Left renal pelvis (tissue), 4 donors: ENCODE results near the gene KRT7. TPM values are rescaled to one million over a fixed set of nuclear protein-coding genes. Genes with fewer than 3 reads are reported as not detected.
"Not testable (repeated sequence)": the region's sequence is repeated elsewhere in the genome, so short reads cannot be mapped to it uniquely, and the experiment has no call there.

Experiments used
- DNase-seq, 4 donors: peaks; one replicate each; pipeline ENCODE4 v3.0.0-alpha.2; 2013; ENCODE audit warnings: low read depth in 4 of 4, low spot score in 3 of 4
- polyA plus RNA-seq, 4 donors: library from polyadenylated mRNA; unstranded; fragments of 120-200 nt; gene quantifications; one replicate each; pipeline ENCODE4 v1.2.1, GENCODE V29; 2013; ENCODE audit not compliant: insufficient read length in 4 of 4

The KRT7 gene
- polyA plus RNA-seq, 4 donors, result 2.4 to 127 (median 83.6) TPM

DNA sequence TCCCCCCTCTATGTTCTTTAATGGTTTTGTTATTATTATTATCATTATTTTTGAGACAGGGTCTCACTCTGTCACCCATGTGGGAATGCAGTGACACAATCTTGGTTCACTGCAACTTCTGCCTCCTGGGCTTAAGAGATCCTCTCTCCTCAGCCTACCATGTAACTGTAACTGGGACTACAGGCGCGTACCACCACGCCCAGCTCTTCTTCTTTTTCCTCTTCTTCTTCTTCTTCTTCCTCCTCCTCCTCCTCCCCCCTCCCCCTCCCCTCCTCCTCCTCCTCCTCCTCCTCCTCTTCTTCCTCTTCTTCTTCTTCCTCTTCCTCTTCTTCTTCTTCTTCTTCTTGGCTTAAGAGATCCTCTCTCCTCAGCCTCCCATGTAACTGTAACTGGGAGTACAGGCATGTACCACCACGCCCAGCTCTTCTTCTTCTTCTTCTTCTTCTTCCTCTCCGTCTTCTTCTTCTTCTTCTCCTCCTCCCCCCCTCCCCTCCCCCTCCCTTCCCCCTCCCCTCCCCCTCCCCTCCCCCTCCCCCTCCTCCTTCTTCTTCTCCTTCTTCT is 5.4 kb upstream of the KRT7 start:
- no peak for DNase-seq

DNA sequence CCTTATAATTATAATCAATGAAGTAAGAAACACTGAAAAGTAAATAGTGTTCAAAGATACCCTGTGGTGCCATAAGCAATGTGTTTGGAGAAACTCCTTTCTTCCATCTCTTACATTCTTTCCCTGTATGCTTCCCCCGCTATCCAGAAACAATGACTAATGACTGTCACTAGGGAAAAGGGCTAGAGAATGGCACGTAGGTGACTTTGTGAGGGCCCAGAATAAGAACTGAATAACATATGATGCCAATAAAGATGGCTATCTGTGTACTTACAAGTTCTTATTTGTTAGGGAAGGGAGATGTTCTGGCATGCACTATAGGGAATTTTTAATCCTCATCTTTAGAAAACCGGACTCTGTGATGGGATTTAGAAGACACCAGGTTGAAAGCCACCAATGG is 4.7 kb upstream of the KRT7 start:
- no peak for DNase-seq

DNA sequence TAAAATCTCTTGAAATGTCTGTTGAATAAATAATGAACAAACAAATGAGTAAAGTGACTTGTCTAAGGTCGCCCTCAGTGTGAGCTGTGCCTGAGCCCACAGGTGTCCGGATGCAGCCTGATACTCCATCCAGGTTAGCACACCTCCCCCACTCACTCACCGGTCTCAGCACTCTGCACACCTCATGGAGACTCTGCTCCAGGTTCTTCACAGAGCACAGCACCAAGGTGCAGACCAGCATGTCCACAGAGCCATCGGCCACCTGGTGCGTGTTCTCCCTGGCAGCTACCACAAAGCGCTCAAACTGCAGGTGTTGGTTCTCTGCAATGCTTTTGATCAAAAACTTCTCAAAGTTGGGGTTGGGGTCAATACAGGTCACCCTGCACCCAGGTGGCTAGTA is 4.1 kb upstream of the KRT7 start:
- no peak for DNase-seq

DNA sequence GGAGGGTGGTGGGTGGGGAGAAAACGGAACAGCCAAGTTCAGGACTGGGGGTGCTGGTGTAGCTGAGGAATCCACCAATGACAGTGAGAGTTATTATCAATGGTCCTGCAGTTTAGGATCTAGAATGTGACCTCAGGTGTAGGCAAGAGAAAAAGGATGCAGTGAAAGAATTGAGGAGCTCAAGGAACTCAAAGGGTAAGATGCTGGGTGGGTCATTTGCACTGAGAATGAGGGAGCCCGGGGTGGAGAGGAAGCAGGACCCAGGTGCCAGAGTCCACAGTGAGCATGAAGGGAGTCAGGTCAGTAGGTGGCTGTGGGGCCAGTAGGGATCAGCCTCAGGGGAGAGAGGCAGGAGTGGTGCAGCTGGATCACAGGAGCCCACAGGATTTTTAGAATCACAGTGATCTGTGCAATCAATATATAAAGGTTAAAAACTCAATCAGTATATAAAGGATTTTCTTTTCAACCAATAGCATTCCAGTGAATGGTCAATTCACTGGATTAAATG is 3.2 kb upstream of the KRT7 start:
- no peak for DNase-seq

DNA sequence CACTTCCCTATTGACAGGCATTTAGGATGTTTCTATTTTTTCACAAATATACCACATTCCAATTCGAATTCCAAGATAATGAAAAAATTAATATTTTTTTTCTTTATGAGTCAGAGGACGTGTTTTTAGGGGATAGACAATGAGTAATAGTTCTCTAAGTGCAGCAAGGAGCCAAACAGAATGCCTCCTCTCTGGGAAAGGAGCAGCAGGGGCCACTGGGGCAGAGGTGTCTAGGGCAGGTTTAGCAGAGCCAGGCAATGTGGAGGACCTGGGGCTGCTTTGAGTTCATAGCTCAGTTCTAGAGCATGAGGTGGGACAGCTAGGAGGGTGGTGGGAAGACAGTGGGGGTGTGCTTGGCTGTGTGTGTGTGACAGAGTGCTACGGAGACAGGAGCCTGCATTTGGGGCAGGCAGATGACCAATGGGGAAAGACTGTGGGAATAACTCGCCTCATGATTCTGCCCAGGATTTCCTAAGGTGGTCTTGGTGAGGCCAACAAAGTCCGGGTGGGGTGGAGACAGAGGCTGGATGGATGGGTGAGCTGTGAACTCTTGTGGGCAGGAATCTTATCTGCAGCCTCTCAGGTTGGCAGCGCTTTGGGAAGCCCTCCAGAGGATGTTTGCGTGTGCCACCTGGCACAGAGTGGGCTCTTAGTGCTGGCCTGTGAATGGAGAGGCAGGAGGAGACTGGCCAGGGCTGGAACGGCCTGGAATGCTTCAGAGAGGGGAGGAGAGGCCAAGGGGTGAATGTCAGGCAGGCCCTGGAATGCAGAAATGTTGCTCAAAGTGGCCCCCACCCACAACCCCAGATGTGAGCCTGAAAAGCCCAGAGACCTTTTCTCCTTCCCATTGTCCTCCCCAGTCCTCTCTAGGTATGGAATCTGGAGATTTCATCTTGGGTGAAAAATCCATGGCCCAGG is 2.4 kb upstream of the KRT7 start:
- no peak for DNase-seq

DNA sequence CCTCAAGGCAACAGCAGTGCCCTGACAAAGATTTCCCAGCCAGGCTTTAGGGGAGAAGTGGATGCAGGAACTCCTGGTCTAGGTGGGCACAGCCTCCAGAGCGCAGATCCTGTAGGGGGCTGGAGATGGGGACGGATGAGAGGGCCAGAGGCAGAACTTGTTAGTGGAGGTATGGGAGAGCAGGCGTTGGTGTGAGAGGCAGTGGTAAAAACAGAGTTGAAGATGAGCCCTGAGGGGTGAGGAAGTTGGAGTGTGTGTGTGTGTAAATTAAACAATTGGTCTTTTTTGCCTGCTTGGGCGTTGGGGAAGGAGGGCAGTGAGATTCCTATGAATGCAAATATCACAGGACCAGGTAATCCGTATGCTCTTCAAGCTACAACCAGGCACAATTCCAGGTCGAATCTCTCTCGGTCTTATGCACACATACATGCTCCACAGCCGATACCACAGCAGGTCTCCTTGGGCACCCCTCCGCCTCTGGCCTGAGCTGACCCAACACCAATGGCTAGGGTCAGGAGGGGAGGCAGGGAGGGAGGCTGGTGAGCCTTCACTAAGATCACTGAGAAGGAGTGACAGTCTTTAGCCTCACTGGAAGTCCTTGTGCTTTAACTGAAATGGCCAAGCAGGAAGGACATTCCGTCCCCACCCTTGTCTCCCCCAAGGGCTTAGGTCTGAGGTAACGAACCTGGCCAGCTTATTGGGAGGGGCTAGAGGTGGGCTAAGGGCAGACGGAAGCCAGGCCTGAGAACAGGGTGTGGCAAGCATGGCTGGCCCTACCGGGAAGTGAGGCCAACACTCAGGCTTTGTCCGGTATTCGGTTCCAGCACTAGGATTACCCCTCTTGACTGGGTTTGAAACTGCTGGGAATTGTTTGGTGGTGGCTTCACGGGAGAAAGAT is 1.5 kb upstream of the KRT7 start:
- no peak for DNase-seq

DNA sequence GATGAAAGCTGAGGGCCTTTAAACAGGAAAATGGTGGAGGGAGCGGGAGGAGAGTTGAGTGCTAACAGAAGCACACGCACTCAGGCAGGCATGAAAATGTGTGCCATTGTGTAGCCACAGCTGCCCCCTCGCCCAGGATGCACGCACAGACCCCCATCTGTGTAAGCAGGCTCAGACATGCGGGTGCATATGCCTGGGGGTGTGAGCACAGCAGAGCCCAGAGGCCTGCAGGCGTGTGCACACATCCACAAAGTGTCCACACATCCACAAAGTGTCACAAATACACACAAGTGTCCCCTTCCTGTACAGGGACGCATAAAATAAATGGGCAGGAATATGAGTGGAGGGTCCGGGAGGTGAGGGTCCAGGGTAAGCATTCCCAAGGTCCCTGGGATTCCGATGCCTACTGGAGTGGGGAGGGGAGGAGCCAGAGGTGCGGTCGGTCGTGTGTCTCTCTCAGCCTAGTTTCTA is 805 bp upstream of the KRT7 start:
- DNase-seq, result no peak

DNA sequence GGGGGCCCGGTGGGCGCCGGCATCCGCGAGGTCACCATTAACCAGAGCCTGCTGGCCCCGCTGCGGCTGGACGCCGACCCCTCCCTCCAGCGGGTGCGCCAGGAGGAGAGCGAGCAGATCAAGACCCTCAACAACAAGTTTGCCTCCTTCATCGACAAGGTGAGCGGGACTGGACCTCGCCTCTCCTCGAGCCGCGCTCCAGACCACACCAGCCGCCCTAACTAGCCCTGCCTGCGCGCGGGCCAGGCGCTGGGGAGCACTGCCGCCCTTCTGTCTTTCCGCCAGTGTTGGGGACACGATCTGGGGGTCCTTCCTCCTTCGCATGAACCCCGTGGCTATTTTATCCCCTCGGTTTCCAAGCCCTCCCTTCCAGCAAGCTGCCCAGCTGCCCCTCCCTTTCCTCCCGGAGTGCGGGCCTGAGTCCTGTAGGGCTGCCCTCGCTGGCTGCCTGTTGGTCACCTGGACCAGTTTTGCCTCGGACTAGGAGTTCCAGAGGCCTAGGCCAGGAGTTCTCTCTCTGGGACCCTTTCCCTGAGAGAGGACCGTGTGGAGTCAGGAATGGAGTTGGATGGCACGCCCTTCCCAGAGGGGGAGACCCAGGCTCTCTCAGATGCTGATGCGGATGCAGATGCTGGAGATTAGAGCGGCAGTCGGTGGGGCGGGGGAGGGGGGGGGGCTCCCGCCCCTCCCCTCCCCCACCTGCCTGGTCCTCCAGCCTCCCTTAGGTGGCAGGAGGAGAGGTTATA is 592 bp downstream of the KRT7 start:
- no peak for DNase-seq

DNA sequence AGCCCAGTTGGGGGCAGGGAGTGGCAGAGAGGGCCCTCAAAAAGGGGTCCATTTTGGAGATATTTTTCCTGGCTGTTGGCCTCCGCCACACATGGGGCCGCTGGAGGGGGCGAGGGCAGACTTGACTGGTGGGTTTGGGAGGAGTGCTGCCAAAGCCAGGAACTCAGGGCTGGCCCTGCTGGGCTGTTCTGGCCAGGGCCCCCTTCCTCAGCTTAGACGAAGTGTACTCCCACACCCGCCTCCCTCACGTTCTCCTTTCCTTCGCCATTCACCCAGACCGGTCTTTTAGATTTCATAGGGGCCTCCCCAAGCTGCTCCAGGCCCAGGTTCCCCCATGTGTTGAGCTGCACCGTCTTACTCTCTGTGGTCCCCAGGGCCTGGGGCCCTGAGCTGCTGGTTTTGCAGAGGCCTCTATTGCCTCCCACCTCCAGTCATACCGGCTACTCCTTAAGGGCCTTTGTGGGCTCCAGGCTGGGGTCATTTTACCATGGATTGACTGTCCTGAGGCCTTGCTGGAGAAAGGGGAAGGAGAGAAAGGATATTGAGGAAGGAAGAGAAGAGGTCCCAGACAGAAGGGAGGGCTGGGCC is 1.3 kb downstream of the KRT7 start:
- DNase-seq, result no peak

DNA sequence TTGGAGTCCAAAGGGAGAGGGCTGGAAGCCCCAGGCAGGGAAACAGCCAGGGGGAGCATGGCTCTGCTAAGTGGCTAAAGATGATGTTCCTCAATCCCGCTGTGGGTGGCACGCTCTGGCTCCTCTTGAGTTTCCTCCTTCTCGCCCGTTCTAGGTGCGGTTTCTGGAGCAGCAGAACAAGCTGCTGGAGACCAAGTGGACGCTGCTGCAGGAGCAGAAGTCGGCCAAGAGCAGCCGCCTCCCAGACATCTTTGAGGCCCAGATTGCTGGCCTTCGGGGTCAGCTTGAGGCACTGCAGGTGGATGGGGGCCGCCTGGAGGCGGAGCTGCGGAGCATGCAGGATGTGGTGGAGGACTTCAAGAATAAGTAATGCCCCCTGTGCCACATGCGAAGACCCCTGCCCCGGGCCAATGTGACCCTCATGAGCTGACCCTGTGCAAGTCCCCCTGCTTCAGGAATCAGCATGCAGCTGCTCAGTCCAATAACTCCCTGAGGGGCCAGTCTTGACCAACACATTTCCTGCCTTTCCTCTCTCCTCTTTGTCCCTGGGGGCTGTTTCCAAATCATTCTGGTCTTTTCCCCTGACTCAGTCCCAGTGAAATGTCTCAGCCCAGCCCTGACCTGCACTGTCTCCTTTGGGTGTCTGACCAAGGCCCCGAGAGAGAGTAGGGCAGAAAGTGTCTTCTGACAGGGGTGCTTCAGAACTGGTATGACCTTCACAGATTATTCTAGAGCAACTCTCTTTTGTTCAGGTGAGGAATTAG is 2.1 kb downstream of the KRT7 start:
- DNase-seq, result no peak

DNA sequence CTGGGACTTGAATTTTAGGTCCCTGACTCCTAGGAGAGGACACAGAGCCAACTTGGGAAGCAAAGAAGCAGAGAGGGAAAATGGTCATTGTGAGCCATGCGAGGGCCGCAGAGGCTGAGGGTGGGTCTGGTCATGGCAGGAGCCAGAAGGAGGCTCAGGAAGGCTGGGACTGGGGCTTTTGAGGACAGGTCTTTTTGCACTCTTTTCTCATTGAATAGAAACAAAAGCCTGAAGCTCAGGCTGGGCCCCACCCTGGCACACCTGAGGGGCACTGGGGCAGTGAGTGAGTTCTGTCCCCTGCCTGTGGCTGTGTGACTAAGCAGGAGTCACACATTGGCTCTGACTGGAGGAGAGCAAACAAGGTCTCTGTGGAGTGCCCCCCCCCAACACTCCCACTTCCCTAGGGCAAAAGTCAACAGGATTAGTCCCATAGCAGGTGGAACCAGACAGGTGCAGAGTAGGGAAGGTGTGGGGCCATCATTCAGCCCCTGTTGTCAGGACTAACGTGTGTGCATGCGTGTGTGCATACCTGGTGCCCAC is 2.8 kb downstream of the KRT7 start:
- DNase-seq, result no peak

DNA sequence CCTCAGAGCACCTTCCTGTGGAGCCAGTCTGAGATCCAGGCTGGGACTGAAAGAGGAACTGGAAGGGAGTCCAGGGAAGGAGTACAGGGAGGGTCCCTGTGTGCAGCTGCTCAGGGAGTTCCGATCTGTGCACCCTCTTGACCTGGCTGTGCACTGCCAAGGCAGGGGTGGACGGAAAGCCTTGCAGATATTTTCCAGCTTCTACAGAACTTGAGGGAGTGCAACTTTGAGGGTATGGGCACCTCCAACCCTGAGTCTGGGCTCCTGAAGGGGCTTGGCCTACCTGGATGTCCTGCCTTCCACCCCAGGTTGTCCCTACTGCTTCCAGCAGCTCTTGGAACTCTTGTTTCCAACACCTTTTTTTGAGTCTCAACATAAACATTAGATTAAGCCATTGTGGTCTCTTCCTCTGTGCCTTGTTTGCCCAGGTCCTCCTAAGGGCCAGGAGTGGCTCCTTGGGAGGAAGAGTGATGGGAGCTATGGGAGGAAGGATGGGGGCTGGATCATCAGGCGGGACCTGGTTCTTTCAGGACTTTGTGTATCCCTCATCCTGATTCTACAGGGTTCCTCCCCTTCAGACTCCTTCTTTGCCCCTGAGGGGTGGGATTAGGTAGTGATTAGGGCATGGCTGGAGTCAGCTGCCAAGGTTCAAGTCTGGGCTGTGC is 3.5 kb downstream of the KRT7 start:
- DNase-seq, result no peak

DNA sequence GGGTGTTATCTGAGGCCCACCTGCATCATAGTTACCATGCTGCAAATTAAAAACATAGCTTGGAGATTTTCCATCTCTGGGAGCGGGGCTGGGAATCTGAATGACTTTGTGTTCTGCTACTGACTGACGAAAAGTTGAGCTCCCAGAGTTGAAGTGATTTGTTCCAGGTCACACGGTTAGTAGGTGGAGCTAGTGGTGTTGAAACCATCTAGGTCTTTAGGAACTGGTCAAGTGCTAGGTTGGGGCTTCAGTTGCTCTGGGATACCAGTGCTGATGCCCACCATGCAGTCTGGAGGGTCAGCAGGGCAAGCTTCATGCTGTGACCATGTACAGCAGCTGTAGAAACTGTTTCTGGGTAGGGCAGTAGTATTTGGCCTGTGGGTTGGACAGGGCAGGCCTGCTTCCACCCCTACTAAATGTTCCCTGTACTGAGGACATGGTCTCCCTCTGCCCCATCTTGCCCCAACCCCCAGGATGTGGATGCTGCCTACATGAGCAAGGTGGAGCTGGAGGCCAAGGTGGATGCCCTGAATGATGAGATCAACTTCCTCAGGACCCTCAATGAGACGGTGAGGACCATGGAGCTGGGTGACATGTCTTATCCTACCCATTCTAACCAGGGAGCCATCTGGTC is 5.3 kb downstream of the KRT7 start:
- no peak for DNase-seq

DNA sequence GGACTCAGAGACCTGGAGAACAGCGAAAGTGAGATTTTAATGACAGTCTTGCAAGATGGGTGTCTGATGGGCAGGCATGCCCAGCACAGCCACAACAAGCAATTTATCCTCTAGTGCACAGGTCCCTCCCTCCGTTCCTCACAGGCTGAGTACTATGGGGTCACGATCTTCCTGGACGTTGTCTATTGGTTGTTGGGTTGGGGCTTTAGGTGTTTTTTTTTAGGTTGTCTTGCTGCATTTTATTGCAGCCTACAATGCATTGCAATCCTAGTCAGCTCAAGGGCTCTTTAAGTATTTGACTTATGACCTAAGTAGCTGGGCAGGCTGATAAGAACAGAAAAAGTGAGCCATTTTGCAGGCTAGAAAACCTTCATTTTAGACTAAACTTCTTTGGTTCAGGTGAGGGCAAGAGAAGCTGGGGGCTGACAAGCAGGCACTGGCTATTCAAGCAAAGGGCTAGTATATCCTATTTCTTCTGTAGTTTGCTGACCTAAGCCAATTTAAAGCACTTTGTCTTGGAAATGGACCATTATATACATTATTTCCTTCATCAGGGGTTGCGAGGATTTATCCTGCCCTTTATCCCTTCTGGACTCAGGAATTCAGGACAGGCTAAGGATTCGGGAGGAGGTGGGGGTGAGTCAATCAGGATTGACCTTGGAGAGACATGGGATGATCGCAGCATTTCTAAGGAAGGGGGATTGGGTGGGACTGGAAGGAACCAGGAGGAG is 6.0 kb downstream of the KRT7 start:
- DNase-seq, result no peak

DNA sequence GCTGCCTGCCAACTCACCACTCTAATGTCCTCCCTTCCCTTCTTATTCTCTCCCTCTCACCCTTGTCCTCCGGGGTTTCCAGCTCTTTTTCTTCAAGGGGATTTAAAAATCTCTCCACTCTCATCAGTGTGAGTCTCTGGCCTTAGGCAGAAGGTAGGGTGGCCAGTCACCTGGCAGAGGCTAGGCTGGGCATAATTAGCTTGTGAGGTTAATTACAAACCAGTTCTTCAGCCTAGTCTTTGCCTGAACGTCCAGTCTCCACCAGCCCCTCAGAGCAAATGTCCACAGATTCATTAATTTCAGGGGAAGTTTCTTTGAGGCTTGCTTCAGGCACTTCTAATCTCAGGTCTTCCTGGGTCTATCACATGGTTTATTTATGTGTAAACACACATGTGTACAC is 6.7 kb downstream of the KRT7 start:
- DNase-seq, result no peak

DNA sequence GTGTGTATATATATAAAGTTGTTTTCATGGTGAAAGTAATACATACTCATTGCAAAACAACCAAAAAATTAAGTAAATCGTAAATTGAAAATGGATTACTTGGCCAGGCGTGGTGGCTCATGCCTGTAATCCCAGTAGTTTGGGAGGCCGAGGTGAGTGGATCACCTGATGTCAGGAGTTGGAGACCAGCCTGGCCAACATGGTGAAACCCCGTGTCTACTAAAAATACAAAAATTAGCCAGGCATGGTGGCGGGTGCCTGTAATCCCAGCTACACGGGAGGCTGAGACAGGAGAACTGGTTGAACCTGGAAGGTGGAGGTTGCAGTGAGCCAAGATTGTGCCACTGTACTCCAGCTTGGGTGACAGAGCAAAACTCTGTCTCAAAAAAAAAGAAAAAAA is 7.2 kb downstream of the KRT7 start:
- DNase-seq, result not testable (repeated sequence)

DNA sequence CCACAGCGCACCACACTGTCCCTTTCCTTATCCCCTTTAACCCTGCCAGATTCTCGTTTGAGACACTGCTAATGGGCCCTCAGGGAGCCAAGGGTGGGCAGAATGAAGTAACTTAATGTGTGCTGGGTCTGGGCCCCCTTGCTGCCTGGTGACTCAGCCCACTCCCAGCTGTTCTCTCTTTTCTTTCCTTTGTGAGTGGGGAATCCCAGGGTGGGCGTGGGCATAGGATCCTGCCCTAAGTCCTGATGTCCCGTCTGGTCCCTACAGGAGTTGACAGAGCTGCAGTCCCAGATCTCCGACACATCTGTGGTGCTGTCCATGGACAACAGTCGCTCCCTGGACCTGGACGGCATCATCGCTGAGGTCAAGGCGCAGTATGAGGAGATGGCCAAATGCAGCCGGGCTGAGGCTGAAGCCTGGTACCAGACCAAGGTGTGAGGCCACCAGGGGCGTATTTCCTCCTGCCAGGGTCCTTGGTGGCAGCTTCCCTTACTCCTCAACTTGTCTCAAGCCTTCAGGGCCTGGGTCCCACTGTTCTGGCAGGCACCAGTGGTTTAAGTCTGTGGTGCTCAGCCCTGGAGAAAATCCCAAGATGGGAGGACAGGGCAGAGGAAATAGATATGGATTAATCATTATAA is 8.3 kb downstream of the KRT7 start:
- DNase-seq, result no peak
